HepG2 (cell line): ENCODE measurements around the gene SPAG7. TPM values are rescaled to one million over a fixed set of nuclear protein-coding genes. Genes with fewer than 3 reads are reported as not detected.

Experiments
- MEIS1 ChIP-seq: sonication (generic); formaldehyde crosslinking; IDR thresholded peaks from 2 replicates; pipeline ENCODE4 v1.9.0; 2021; ENCODE audit warnings: mild to moderate bottlenecking, missing genetic modification reagents, moderate library complexity, borderline replicate concordance
- NFYC ChIP-seq: IDR thresholded peaks from 2 replicates; pipeline ENCODE4 v1.6.1; 2016; ENCODE audit warnings: missing genetic modification reagents, missing compliant biosample characterization
- REPIN1 ChIP-seq: sonication (generic); formaldehyde crosslinking; IDR thresholded peaks from 2 replicates; pipeline ENCODE4 v1.8.0; 2022; ENCODE audit warnings: missing genetic modification reagents, low read depth, mild to moderate bottlenecking, borderline replicate concordance
- RERE ChIP-seq: IDR thresholded peaks from 2 replicates; pipeline ENCODE4 v1.6.1; 2016; ENCODE audit warnings: low read depth, missing genetic modification reagents, missing compliant biosample characterization
- REST ChIP-seq, 2 experiments: IDR thresholded peaks; 2 replicates each; pipeline ENCODE4 v1.6.1; 2011 to 2012; ENCODE audit warnings: low read length in 2 of 2, borderline replicate concordance in 1 of 2, low read depth in 1 of 2, mild to moderate bottlenecking in 1 of 2, moderate library complexity in 1 of 2
- SALL1 ChIP-seq: sonication (generic); formaldehyde crosslinking; IDR thresholded peaks from 2 replicates; pipeline ENCODE4 v1.8.0; 2022; ENCODE audit warnings: mild to moderate bottlenecking, missing genetic modification reagents
- TBX3 ChIP-seq: fragments of 450-650 bp; IDR thresholded peaks from 2 replicates; pipeline ENCODE4 v1.6.1; 2017; ENCODE audit warnings: antibody characterized with exemption, mild to moderate bottlenecking, inconsistent platforms, borderline replicate concordance
- TRAFD1 ChIP-seq: sonication (generic); formaldehyde crosslinking; IDR thresholded peaks from 2 replicates; pipeline ENCODE4 v1.5.1; 2020; ENCODE audit warnings: missing genetic modification reagents, mild to moderate bottlenecking, borderline replicate concordance
- ZFP1 ChIP-seq: IDR thresholded peaks from 2 replicates; pipeline ENCODE4 v1.6.1; 2016
- ZNF564 ChIP-seq: sonication (generic); formaldehyde crosslinking; IDR thresholded peaks from 2 replicates; pipeline ENCODE4 v1.8.1; 2023; ENCODE audit warnings: mild to moderate bottlenecking, missing genetic modification reagents
- ZNF574 ChIP-seq: sonication (generic); formaldehyde crosslinking; IDR thresholded peaks from 2 replicates; pipeline ENCODE4 v1.4.0; 2020; ENCODE audit warnings: missing genetic modification reagents
- ZNF879 ChIP-seq: sonication (generic); formaldehyde crosslinking; IDR thresholded peaks from 2 replicates; pipeline ENCODE4 v1.8.1; 2023; ENCODE audit warnings: missing genetic modification reagents
- polyA plus RNA-seq, 8 experiments: library from polyadenylated mRNA; depleted of rRNA in 3 of 8; stranded (reverse) in 7 of 8; unstranded in 1 of 8; fragments of >200 nt; fragmentation: Illumina TruSeq in 4 of 8; extraction: Trizol in 4 of 8; gene quantifications; 2 replicates each; pipeline versions ENCODE4 v1.2.1 to v1.2.3, GENCODE V29; 2011 to 2016; ENCODE audit warnings: low read depth in 4 of 8, missing spikeins in 1 of 8, mixed read lengths in 1 of 8; ENCODE audit not compliant: insufficient read depth in 1 of 8
- total RNA-seq, 5 experiments: library from RNA; depleted of rRNA; stranded (reverse); fragments of >200 nt; fragmentation: Illumina TruSeq; extraction: Trizol; gene quantifications; 2 replicates each; pipeline ENCODE4 v1.2.3, GENCODE V29; 2016; ENCODE audit warnings: low read depth in 1 of 5
- TF ChIP-seq, protein P1 (sequence below): sonication (generic); formaldehyde crosslinking; IDR thresholded peaks from 2 replicates; pipeline ENCODE4 v1.5.0; 2020; ENCODE audit warnings: mild to moderate bottlenecking, missing genetic modification reagents

SPAG7 gene
- total and polyA plus RNA-seq, 2 of the 13 experiments (the other 11 are each of a cell fraction or from before 2014, with no cell fraction given): 51.0 to 59.0 TPM

- TF ChIP-seq REST (IDR thresholded peaks at IDR 0.05; ENCODE audit: borderline replicate concordance in 1 of 2, low read depth in 1 of 2, low read length in 2 of 2) (no peak), TBX3 (no peak), ZNF879 (peak; percentile 74; the same call in 1 of the 2 replicates), SALL1 (CRISPR knock-in tag) (0 out of 2 replicates have a peak, but pooled peaks have one; percentile 41), ZFP1 (no peak), MEIS1 (no peak), REPIN1 (CRISPR knock-in tag) (no peak), NFYC (CRISPR knock-in tag) (no peak), ZNF564 (CRISPR knock-in tag) (no peak), ZNF574 (CRISPR knock-in tag) (no peak; the same call in 1 of the 2 replicates), TRAFD1 (CRISPR knock-in tag) (no peak), RERE (CRISPR knock-in tag) (no peak)
- TF ChIP-seq, protein P1, sequence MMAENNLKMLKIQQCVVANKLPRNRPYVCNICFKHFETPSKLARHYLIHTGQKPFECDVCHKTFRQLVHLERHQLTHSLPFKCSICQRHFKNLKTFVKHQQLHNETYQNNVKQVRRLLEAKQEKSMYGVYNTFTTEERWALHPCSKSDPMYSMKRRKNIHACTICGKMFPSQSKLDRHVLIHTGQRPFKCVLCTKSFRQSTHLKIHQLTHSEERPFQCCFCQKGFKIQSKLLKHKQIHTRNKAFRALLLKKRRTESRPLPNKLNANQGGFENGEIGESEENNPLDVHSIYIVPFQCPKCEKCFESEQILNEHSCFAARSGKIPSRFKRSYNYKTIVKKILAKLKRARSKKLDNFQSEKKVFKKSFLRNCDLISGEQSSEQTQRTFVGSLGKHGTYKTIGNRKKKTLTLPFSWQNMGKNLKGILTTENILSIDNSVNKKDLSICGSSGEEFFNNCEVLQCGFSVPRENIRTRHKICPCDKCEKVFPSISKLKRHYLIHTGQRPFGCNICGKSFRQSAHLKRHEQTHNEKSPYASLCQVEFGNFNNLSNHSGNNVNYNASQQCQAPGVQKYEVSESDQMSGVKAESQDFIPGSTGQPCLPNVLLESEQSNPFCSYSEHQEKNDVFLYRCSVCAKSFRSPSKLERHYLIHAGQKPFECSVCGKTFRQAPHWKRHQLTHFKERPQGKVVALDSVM: 0 out of 2 replicates have a peak, but pooled peaks have one; percentile 10
Observed at GRCh38 chr17:4969047-4969550, 1.5 kb upstream of the SPAG7 start (continued).
